ENCODE measurements around the gene DNAH10. TPM values are rescaled to one million over a fixed set of nuclear protein-coding genes. Genes with fewer than 3 reads are reported as not detected.
A peak's percentile ranks its signal among the peaks of the same experiment; 100 is the strongest.

DNAH10 gene
- total and polyA plus RNA-seq, 2 of the 13 experiments (the other 11 are each of a cell fraction or from before 2014, with no cell fraction given): 0.01 to 0.02 TPM

DNA sequence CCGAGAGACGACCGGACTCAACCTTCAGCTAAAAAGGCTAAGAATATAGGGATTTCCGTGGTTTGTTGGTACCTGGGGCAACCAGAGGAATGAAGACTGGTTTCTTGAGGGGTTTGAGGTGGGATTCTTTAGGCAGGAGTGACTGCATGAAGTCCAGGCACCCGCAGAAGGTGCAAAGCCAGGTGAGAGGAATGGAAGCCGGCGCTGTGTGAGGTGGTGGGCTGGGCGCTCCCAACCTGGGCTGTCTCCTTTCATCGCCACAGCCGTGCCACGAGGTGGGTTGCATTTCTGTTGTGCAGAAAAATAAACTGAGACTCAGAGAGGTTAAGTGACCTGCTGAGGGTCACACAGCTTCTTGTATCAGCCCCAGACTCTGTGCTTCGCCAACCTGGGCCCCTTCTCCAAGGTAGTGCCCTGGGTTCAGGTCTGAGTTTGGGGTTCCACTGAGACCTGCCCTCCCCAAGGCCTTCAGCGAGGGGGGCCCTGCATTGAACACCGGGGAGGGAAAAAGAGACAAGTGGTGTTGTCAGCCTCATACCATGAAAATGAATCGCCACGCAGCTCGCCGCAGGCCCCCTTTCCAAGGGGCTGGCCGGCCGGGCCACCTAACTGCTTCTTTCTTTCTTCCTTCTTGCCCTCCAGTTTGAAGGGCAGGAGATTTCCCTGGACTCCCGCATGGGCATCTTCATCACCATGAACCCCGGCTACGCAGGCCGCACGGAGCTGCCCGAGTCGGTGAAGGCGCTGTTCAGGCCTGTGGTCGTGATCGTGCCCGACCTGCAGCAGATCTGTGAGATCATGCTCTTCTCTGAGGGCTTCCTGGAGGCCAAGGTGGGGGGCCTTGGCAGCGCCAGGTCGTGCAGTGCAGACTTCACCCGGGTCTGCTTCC lies 88.4 kb downstream of the DNAH10 start:
- WGBS (ENCODE audit: low lambda C conversion rate): 61% methylated on average over 28 of the region's 34 CpGs
- ATAC-seq: no peak

DNA sequence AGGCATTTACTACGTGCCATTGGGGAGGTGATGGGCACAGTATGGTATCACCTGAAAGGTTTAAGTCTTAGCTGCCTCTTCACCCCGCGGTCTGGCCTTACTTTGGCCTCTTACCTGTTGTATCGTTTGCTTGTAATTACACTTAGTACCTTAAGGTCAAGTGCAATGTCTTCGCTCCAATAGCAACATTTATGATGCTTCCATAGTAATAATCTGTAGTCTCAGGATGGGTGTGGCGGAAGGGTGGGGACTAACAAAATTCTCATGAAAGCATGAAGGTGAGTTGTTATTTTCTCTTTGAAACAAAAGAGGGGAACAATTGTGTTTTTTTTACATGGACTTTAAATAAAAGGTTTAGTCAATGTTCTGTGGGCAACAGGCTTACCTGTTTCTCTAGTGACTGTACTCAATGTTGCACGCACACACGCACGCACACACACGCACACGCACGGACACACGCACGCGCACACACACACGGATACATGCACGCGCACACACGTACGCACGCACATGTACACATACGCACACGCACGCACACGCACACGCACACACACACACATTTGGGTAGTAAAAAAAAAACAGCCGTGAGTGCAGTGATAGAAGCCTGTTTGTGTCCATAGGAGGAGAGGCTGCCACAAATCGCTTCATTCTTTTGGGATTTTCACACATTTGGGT lies 91.4 kb downstream of the DNAH10 start:
- H3K9ac ChIP-seq (ENCODE audit: insufficient read depth, low read depth, low read length): no peak overlapping the region
- ATAC-seq (no peak), FAIRE-seq (no peak), DNase-seq (ENCODE audit: low spot score) (no peak)
- H3K4me1 ChIP-seq (ENCODE audit: insufficient read depth, low read length): no peaks in the 10 kb centered on the region
- BruUV-seq (replicated peaks): no TSS peak
- intact Hi-C loops (cut with micrococcal nuclease; ENCODE audit: unreplicated experiment): no loop called here
- in situ Hi-C loops (cut with HindIII; ENCODE audit: extremely low pct_ligation_motif_present, low pct_unique_long_range_greater_than_20kb): no loop called here
- H3K27ac ChIP-seq (ENCODE audit: extremely low read length, insufficient read depth, low read length): no peak overlapping the region
- no peaks in the 10 kb centered on the region for H4K20me1 ChIP-seq (ENCODE audit: insufficient read depth, low read length)
- POLR2A ChIA-PET: no interaction called here
- CTCF ChIA-PET (ENCODE audit: low intra/inter-chr PET ratio, low total read pairs): no interaction called here
- no peaks in the 10 kb centered on the region for H3K9me3 ChIP-seq (ENCODE audit: low read length)
- H2AFZ ChIP-seq (ENCODE audit: low read length): no peak overlapping the region
- WGBS (ENCODE audit: low lambda C conversion rate): 76% methylated on average over 28 of the region's 28 CpGs
- no peaks in the 10 kb centered on the region for H3K36me3 ChIP-seq (replicated peaks in 1 of 2; ENCODE audit: control insufficient read depth in 1 of 2, insufficient read depth in 2 of 2, low read length in 2 of 2)
- H3K79me2 ChIP-seq (ENCODE audit: insufficient read depth, low read length): no peaks in the 10 kb centered on the region
- H3K4me2 ChIP-seq (ENCODE audit: low read depth, low read length): no peak overlapping the region
- peaks cover 0 to 26% of the 10 kb centered on the region in 2 experiments; a peak in 3 of 5 replicates for H3K27me3 ChIP-seq (ENCODE audit: control insufficient read depth in 1 of 2, insufficient read depth in 2 of 2, low read length in 2 of 2)
- no peak overlapping the region for H3K4me3 ChIP-seq (replicated peaks in 1 of 3; ENCODE audit: insufficient read depth in 1 of 3, low read depth in 2 of 3, low read length in 3 of 3)
- TF ChIP-seq AGO1 (IDR thresholded peaks at IDR 0.05; ENCODE audit: low read depth, low read length, poor library complexity, severe bottlenecking) (no peak), ZNF564 (CRISPR knock-in tag; IDR thresholded peaks at IDR 0.05) (no peak), MAFF (IDR thresholded peaks at IDR 0.05; ENCODE audit: low read depth, low read length) (no peak), ZNF224 (CRISPR knock-in tag; IDR thresholded peaks at IDR 0.05) (no peak), ZNF17 (CRISPR knock-in tag; IDR thresholded peaks at IDR 0.05) (no peak), ZNF121 (CRISPR knock-in tag; IDR thresholded peaks at IDR 0.05) (no peak), POLR2A (IDR thresholded peaks at IDR 0.05; ENCODE audit: insufficient read depth in 1 of 2, low read depth in 2 of 2, low read length in 2 of 2) (no peak), ZNF558 (CRISPR knock-in tag; IDR thresholded peaks at IDR 0.05; ENCODE audit: borderline replicate concordance) (no peak), ZNF205 (CRISPR knock-in tag; IDR thresholded peaks at IDR 0.05) (no peak), ZSCAN9 (CRISPR knock-in tag; IDR thresholded peaks at IDR 0.05; ENCODE audit: borderline replicate concordance) (no peak), DNMT1 (CRISPR knock-in tag; IDR thresholded peaks at IDR 0.05) (no peak)
- TF ChIP-seq, protein P1, sequence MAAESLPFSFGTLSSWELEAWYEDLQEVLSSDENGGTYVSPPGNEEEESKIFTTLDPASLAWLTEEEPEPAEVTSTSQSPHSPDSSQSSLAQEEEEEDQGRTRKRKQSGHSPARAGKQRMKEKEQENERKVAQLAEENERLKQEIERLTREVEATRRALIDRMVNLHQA (CRISPR knock-in tag; IDR thresholded peaks at IDR 0.05): no peak

More for the DNA sequence above, 88.4 kb downstream of the DNAH10 start:
- FAIRE-seq: no peak
- Histone ChIP-seq H3K4me1 (ENCODE audit: insufficient read depth, low read length) (no peaks in the 10 kb centered on the region), H3K27me3 (ENCODE audit: control insufficient read depth in 1 of 2, insufficient read depth in 2 of 2, low read length in 2 of 2) (peaks cover 1 to 38% of the 10 kb centered on the region in 2 experiments; a peak in 3 of 5 replicates), H3K9me3 (ENCODE audit: low read length) (no peaks in the 10 kb centered on the region), H3K4me3 (replicated peaks in 1 of 3; ENCODE audit: insufficient read depth in 1 of 3, low read depth in 2 of 3, low read length in 3 of 3) (no peak overlapping the region), H3K36me3 (replicated peaks in 1 of 2; ENCODE audit: control insufficient read depth in 1 of 2, insufficient read depth in 2 of 2, low read length in 2 of 2) (no peaks in the 10 kb centered on the region), H4K20me1 (ENCODE audit: insufficient read depth, low read length) (no peaks in the 10 kb centered on the region), H3K27ac (ENCODE audit: extremely low read length, insufficient read depth, low read length) (no peak overlapping the region), H3K79me2 (ENCODE audit: insufficient read depth, low read length) (no peaks in the 10 kb centered on the region), H2AFZ (ENCODE audit: low read length) (no peak overlapping the region), H3K9ac (ENCODE audit: insufficient read depth, low read depth, low read length) (no peak overlapping the region), H3K4me2 (ENCODE audit: low read depth, low read length) (no peak overlapping the region)
- POLR2A ChIA-PET: no interaction called here
- intact Hi-C loops (cut with micrococcal nuclease; ENCODE audit: unreplicated experiment) (no loop called here), in situ Hi-C loops (cut with HindIII; ENCODE audit: extremely low pct_ligation_motif_present, low pct_unique_long_range_greater_than_20kb) (no loop called here)
- TF ChIP-seq ZNF17 (CRISPR knock-in tag; IDR thresholded peaks at IDR 0.05) (no peak), ZNF768 (CRISPR knock-in tag; IDR thresholded peaks at IDR 0.05) (peak; percentile 90)
- CTCF ChIA-PET (ENCODE audit: low intra/inter-chr PET ratio, low total read pairs): no interaction called here
- no peak for DNase-seq (ENCODE audit: low spot score)
- BruUV-seq (replicated peaks): no TSS peak
